GM12878 (cell line): ENCODE results near the gene MEAK7. TPM values are rescaled to one million over a fixed set of nuclear protein-coding genes. Genes with fewer than 3 reads are reported as not detected.

ENCODE experiments used
- ATAC-seq: fragments of 200-7000 bp; cut with Tn5 transposase; 3 replicates; pipeline ENCODE4 v1.9.1; 2020; ENCODE audit warnings: mild to moderate bottlenecking, moderate library complexity
- BruUV-seq: library from RNA; stranded (reverse); fragments of 400-500 nt; replicated peaks from 2 replicates; lab custom pipeline; 2021; lab: Mats Ljungman, UMichigan
- CTCF ChIA-PET: fragments of 300-600 bp; sonication (Branson Sonifier 250); formaldehyde crosslinking; extraction: SDS; loops from one replicate; lab custom pipeline; 2021; ENCODE audit warnings: inconsistent platforms; lab: Yijun Ruan, JAX
- POLR2A ChIA-PET: fragments of 350-600 bp; formaldehyde crosslinking; extraction: SDS; loops from one replicate; lab custom pipeline; 2021; ENCODE audit warnings: inconsistent platforms; lab: Charles Lee
- RAD21 ChIA-PET: fragments of 300-600 bp; sonication (Branson Sonifier 250); formaldehyde crosslinking; loops from one replicate; lab custom pipeline; 2023; ENCODE audit warnings: antibody characterized with exemption; ENCODE audit not compliant: unreplicated experiment; lab: Charles Lee
- SMC1A ChIA-PET: fragments of 300-600 bp; sonication (Branson Sonifier 250); formaldehyde crosslinking; loops from one replicate; lab custom pipeline; 2023; ENCODE audit not compliant: unreplicated experiment, uncharacterized antibody; lab: Charles Lee
- DNase-seq: peaks from one replicate; pipeline ENCODE4 v3.0.0-alpha.2; 2011; ENCODE audit warnings: low read depth, low spot score
- FAIRE-seq: peaks from 3 replicates; lab custom pipeline; 2011; peaks lifted over from hg19 to GRCh38; lab: Jason Lieb, UNC
- H2AFZ ChIP-seq: 2 replicates; pipeline ENCODE4 v1.6.0; 2011; ENCODE audit warnings: low read depth, low read length, control low read depth; ENCODE audit not compliant: control insufficient read depth
- H3K27ac ChIP-seq: 2 replicates; pipeline ENCODE4 v1.5.1; 2011; ENCODE audit warnings: control low read depth; ENCODE audit not compliant: control insufficient read depth, insufficient read depth
- H3K27me3 ChIP-seq, 2 experiments: replicated peaks in 1 of 2; 2 replicates each; pipeline versions ENCODE4 v1.6.0 to v1.6.1; 2011; ENCODE audit warnings: low read length in 1 of 2; ENCODE audit not compliant: control insufficient read depth in 2 of 2, insufficient read depth in 2 of 2
- H3K36me3 ChIP-seq, 2 experiments: 2 replicates each; pipeline ENCODE4 v1.5.1; 2011; ENCODE audit warnings: low read length in 1 of 2; ENCODE audit not compliant: control insufficient read depth in 2 of 2, insufficient read depth in 2 of 2
- H3K4me1 ChIP-seq: 2 replicates; pipeline ENCODE4 v1.6.1; 2011; ENCODE audit warnings: mild to moderate bottlenecking, low read length, moderate library complexity, mixed read lengths; ENCODE audit not compliant: control insufficient read depth, insufficient read depth
- H3K4me2 ChIP-seq: 2 replicates; pipeline ENCODE4 v1.6.0; 2011; ENCODE audit warnings: control low read depth; ENCODE audit not compliant: control insufficient read depth, insufficient read depth
- H3K4me3 ChIP-seq: fragments of 200-600 bp; sonication (generic); 2 replicates; pipeline ENCODE4 v1.5.1; 2016
- H3K79me2 ChIP-seq: 2 replicates; pipeline ENCODE4 v1.6.0; 2011; ENCODE audit warnings: low read length; ENCODE audit not compliant: control insufficient read depth, insufficient read depth
- H3K9ac ChIP-seq: 2 replicates; pipeline ENCODE4 v1.8.0; 2011; ENCODE audit warnings: low read length, control low read depth, mixed read lengths; ENCODE audit not compliant: control insufficient read depth, insufficient read depth
- H3K9me3 ChIP-seq: replicated peaks from 3 replicates; pipeline ENCODE4 v1.5.1; 2011; ENCODE audit warnings: mild to moderate bottlenecking, low read length; ENCODE audit not compliant: control insufficient read depth, insufficient read depth
- H4K20me1 ChIP-seq: 2 replicates; pipeline ENCODE4 v1.6.0; 2011; ENCODE audit not compliant: control insufficient read depth, insufficient read depth
- CBX5 ChIP-seq: sonication (generic); IDR thresholded peaks from 2 replicates; pipeline ENCODE4 v1.6.1; 2016; ENCODE audit warnings: low read depth, moderate library complexity, mild to moderate bottlenecking, inconsistent platforms
- CHD1 ChIP-seq: IDR thresholded peaks from 2 replicates; pipeline ENCODE4 v1.6.1; 2012; ENCODE audit warnings: low read depth, low read length, improper control_type of control experiment
- CHD2 ChIP-seq: IDR thresholded peaks from 2 replicates; pipeline ENCODE4 v1.6.1; 2011; ENCODE audit warnings: low read depth, low read length, improper control_type of control experiment, borderline replicate concordance
- CREM ChIP-seq: IDR thresholded peaks from 2 replicates; pipeline ENCODE4 v1.6.1; 2014; ENCODE audit warnings: antibody characterized with exemption, low read depth
- DPF2 ChIP-seq: fragments of 450-650 bp; IDR thresholded peaks from 2 replicates; pipeline ENCODE4 v1.6.1; 2017; ENCODE audit warnings: mild to moderate bottlenecking
- KAT2A ChIP-seq: conservative IDR thresholded peaks from 2 replicates; pipeline ENCODE4 v1.6.1; 2011; ENCODE audit warnings: low read depth, low read length; ENCODE audit not compliant: control insufficient read depth
- NR2C1 ChIP-seq: fragments of 450-650 bp; IDR thresholded peaks from 2 replicates; pipeline ENCODE4 v1.6.1; 2017; ENCODE audit warnings: antibody characterized with exemption, mild to moderate bottlenecking, moderate library complexity
- NR2F1 ChIP-seq: fragments of 450-650 bp; conservative IDR thresholded peaks from 2 replicates; pipeline ENCODE4 v1.6.1; 2017; ENCODE audit warnings: mild to moderate bottlenecking
- RELB ChIP-seq: fragments of 450-650 bp; IDR thresholded peaks from 2 replicates; pipeline ENCODE4 v1.6.1; 2017; ENCODE audit warnings: low read depth, mild to moderate bottlenecking, moderate library complexity
- SIN3A ChIP-seq: IDR thresholded peaks from 2 replicates; pipeline ENCODE4 v1.6.1; 2012; ENCODE audit warnings: low read depth, low read length, improper control_type of control experiment
- TARDBP ChIP-seq: IDR thresholded peaks from 2 replicates; pipeline ENCODE4 v1.6.1; 2016; ENCODE audit warnings: borderline replicate concordance
- ZNF217 ChIP-seq: fragments of 450-650 bp; IDR thresholded peaks from 2 replicates; pipeline ENCODE4 v1.6.1; 2017; ENCODE audit warnings: antibody characterized with exemption, mild to moderate bottlenecking
- ZNF687 ChIP-seq: fragments of 450-650 bp; IDR thresholded peaks from 2 replicates; pipeline ENCODE4 v1.6.1; 2017; ENCODE audit warnings: mild to moderate bottlenecking, moderate library complexity
- ZSCAN29 ChIP-seq: fragments of 450-650 bp; IDR thresholded peaks from 2 replicates; pipeline ENCODE4 v1.6.1; 2017; ENCODE audit warnings: mild to moderate bottlenecking, moderate library complexity
- ZZZ3 ChIP-seq: IDR thresholded peaks from 2 replicates; pipeline ENCODE4 v1.6.1; 2011; ENCODE audit warnings: low read depth; ENCODE audit not compliant: control insufficient read depth, insufficient read length
- whole genome bisulfite sequencing: methylation state at CpG from one replicate; pipeline ENCODE4 v1.1.6; 2016; ENCODE audit warnings: low lambda C conversion rate; ENCODE audit not compliant: insufficient replicate concordance, insufficient coverage; ENCODE audit errors: missing lambda C conversion rate; 5-methylcytosine and 5-hydroxymethylcytosine counted together
- in situ Hi-C: fragments of 300-500 bp; cut with MboI; formaldehyde crosslinking; loops from 9 replicates; pipeline ENCODE4 v1.14.3; 2018; ENCODE audit warnings: mixed read lengths
- intact Hi-C: fragments of 100-400 bp; cut with micrococcal nuclease; formaldehyde crosslinking; loops from one replicate; pipeline ENCODE4 v1.14.2; 2022; ENCODE audit not compliant: unreplicated experiment
- polyA plus RNA-seq, 11 experiments: library from polyadenylated mRNA; depleted of rRNA in 4 of 11; unstranded in 6 of 11; stranded (reverse) in 5 of 11; fragments of >200 nt; fragmentation: Nextera tagmentation in 4 of 11; fragmentation: Illumina TruSeq in 1 of 11; extraction: Ambion mirVana in 4 of 11; extraction: Trizol in 1 of 11; gene quantifications; 1 replicate in 1 of 11; 2 replicates in 10 of 11; pipeline versions ENCODE4 v1.2.1 to v1.2.3, GENCODE V29; 2011 to 2016; ENCODE audit warnings: inconsistent platforms in 2 of 11, missing spikeins in 2 of 11, low read depth in 1 of 11
- total RNA-seq, 4 experiments: library from RNA; depleted of rRNA in 3 of 4; stranded (reverse); fragments of >200 nt in 3 of 4; fragmentation: Illumina TruSeq in 1 of 4; extraction: Trizol in 1 of 4; gene quantifications; 2 replicates each; pipeline versions ENCODE4 v1.2.1 to v1.2.3, GENCODE V29; 2013 to 2021

The MEAK7 gene
- total and polyA plus RNA-seq, 10 of the 15 experiments (the other 5 are each of a cell fraction or from before 2014, with no cell fraction given), result 1.4 to 11.9 (median 6.4) TPM

- no TSS peak for BruUV-seq
- Histone ChIP-seq H3K79me2 (no peaks in the 10 kb centered on the region), H3K27me3 (no peaks in the 10 kb centered on the region), H3K9me3 (peaks cover 3% of the 10 kb centered on the region; the same call in 1 of the 3 replicates), H3K36me3 (no peaks in the 10 kb centered on the region), H4K20me1 (no peaks in the 10 kb centered on the region), H3K4me3 (no peak overlapping the region), H3K27ac (no peak overlapping the region), H3K4me2 (no peak overlapping the region), H3K9ac (no peak overlapping the region), H3K4me1 (no peaks in the 10 kb centered on the region), H2AFZ (no peak overlapping the region)
- ChIA-PET CTCF (no interaction called here), SMC1A (interaction anchor here (0.7 kb wide), 1 partner anchor 209 kb away, joined by 3 read pairs; no protein-coding TSS in a partner anchor), RAD21 (no interaction called here), POLR2A (no interaction called here)
- in situ Hi-C loops, result no loop called here
- WGBS, result 90% methylated on average over 6 of the region's 6 CpGs
- no peak for TF ChIP-seq CHD2
- no peak for TF ChIP-seq RELB
- no peak for TF ChIP-seq TARDBP
- no peak for TF ChIP-seq ZZZ3
- TF ChIP-seq DPF2, result no peak
- no peak for TF ChIP-seq CBX5
- no peak for TF ChIP-seq SIN3A
- intact Hi-C loops, result no loop called here
- FAIRE-seq (no peak), ATAC-seq (no peak), DNase-seq (no peak)
These were observed 39.3 kb downstream of the MEAK7 start for GRCh38 chr16:84465154-84465553.

- no peaks in the 10 kb centered on the region for H3K4me1 ChIP-seq
- in situ Hi-C loops (no loop called here), intact Hi-C loops (no loop called here)
- H3K79me2 ChIP-seq, result no peaks in the 10 kb centered on the region
- H3K9me3 ChIP-seq, result peaks cover 3% of the 10 kb centered on the region; the same call in 1 of the 3 replicates
- RAD21 ChIA-PET, result no interaction called here
- POLR2A ChIA-PET, result no interaction called here
- H4K20me1 ChIP-seq, result no peaks in the 10 kb centered on the region
- H2AFZ ChIP-seq, result no peak overlapping the region
- CTCF ChIA-PET, result no interaction called here
- H3K4me3 ChIP-seq, result no peak overlapping the region
- H3K27me3 ChIP-seq, result no peaks in the 10 kb centered on the region
- SMC1A ChIA-PET, result no interaction called here
- no peak for FAIRE-seq
- DNase-seq, result no peak
- H3K36me3 ChIP-seq, result no peaks in the 10 kb centered on the region
- BruUV-seq, result no TSS peak
- H3K9ac ChIP-seq, result no peak overlapping the region
- 61% methylated on average over 6 of the region's 6 CpGs for WGBS
- no peak for ATAC-seq
- no peak overlapping the region for H3K27ac ChIP-seq
- no peak overlapping the region for H3K4me2 ChIP-seq
- TF ChIP-seq ZSCAN29, result no peak
- no peak for TF ChIP-seq CBX5
- no peak for TF ChIP-seq ZNF687
- no peak for TF ChIP-seq CREM
- no peak for TF ChIP-seq ZNF217
- TF ChIP-seq SIN3A, result no peak
- no peak for TF ChIP-seq CHD1
- TF ChIP-seq KAT2A, result no peak
- no peak for TF ChIP-seq NR2C1
- TF ChIP-seq NR2F1, result no peak
These were observed 40.3 kb downstream of the MEAK7 start for GRCh38 chr16:84464116-84464515.
